GM23338 (cell line): ENCODE measurements around the gene CNTN5. TPM values are rescaled to one million over a fixed set of nuclear protein-coding genes. Genes with fewer than 3 reads are reported as not detected.

Experiments
- ATAC-seq: fragments of 200-7000 bp; cut with Tn5 transposase; 3 replicates; pipeline ENCODE4 v1.9.1; 2020
- DNase-seq: peaks from one replicate; pipeline ENCODE4 v3.0.0-alpha.2; 2015; ENCODE audit warnings: low spot score
- H2AFZ ChIP-seq: fragments of 200-600 bp; sonication (generic); 2 replicates; pipeline ENCODE4 v1.8.0; 2016; ENCODE audit warnings: antibody characterized with exemption, mild to moderate bottlenecking, moderate library complexity
- H3F3A ChIP-seq: fragments of 200-600 bp; sonication (generic); replicated peaks from 2 replicates; pipeline ENCODE4 v1.8.0; 2017; ENCODE audit warnings: antibody characterized with exemption, mixed run types, low read depth
- H3K27ac ChIP-seq: fragments of 200-600 bp; sonication (generic); 2 replicates; pipeline ENCODE4 v1.6.1; 2016; ENCODE audit warnings: low read depth
- H3K27me3 ChIP-seq: fragments of 200-600 bp; sonication (generic); 2 replicates; pipeline ENCODE4 v1.8.0; 2016; ENCODE audit warnings: mild to moderate bottlenecking, mixed run types, moderate library complexity; ENCODE audit not compliant: insufficient read depth
- H3K36me3 ChIP-seq: fragments of 200-600 bp; sonication (generic); 2 replicates; pipeline ENCODE4 v1.8.0; 2016; ENCODE audit warnings: mild to moderate bottlenecking; ENCODE audit not compliant: insufficient read depth
- H3K4me1 ChIP-seq: fragments of 200-600 bp; sonication (generic); 2 replicates; pipeline ENCODE4 v1.8.0; 2016; ENCODE audit warnings: mild to moderate bottlenecking, moderate library complexity; ENCODE audit not compliant: insufficient read depth
- H3K4me2 ChIP-seq: fragments of 200-600 bp; sonication (generic); 2 replicates; pipeline ENCODE4 v1.7.1; 2017; ENCODE audit warnings: mixed run types
- H3K4me3 ChIP-seq: fragments of 200-600 bp; sonication (generic); 2 replicates; pipeline ENCODE4 v1.6.1; 2016; ENCODE audit warnings: mixed run types
- H3K79me2 ChIP-seq: fragments of 200-600 bp; sonication (generic); replicated peaks from 2 replicates; pipeline ENCODE4 v1.8.0; 2017; ENCODE audit warnings: mild to moderate bottlenecking; ENCODE audit not compliant: insufficient read depth
- H3K9me2 ChIP-seq: fragments of 200-600 bp; sonication (generic); 2 replicates; pipeline ENCODE4 v1.8.0; 2017; ENCODE audit not compliant: insufficient read depth
- H4K20me1 ChIP-seq: fragments of 200-600 bp; sonication (generic); replicated peaks from 2 replicates; pipeline ENCODE4 v1.8.0; 2017; ENCODE audit warnings: mild to moderate bottlenecking; ENCODE audit not compliant: insufficient read depth
- H3K27ac Mint-ChIP-seq: 2 replicates; pipeline ENCODE4 v1.8.0; 2020; ENCODE audit warnings: inconsistent platforms, mild to moderate bottlenecking, moderate library complexity, mixed read lengths
- H3K27me3 Mint-ChIP-seq: 3 replicates; pipeline ENCODE4 v1.8.0; 2022; ENCODE audit warnings: low read depth, mild to moderate bottlenecking, moderate library complexity, mixed read lengths, inconsistent platforms; ENCODE audit not compliant: insufficient read depth, poor library complexity
- H3K36me3 Mint-ChIP-seq: 3 replicates; pipeline ENCODE4 v1.8.0; 2021; ENCODE audit warnings: low read depth, mild to moderate bottlenecking, inconsistent platforms, moderate library complexity, mixed read lengths
- H3K4me1 Mint-ChIP-seq: 3 replicates; pipeline ENCODE4 v1.8.0; 2020; ENCODE audit warnings: mild to moderate bottlenecking, inconsistent platforms, mixed read lengths
- H3K4me3 Mint-ChIP-seq: 3 replicates; pipeline ENCODE4 v1.8.0; 2021; ENCODE audit warnings: moderate library complexity, mild to moderate bottlenecking, inconsistent platforms, mixed read lengths
- H3K9me3 Mint-ChIP-seq: 3 replicates; pipeline ENCODE4 v1.8.0; 2020; ENCODE audit warnings: moderate library complexity, mild to moderate bottlenecking, inconsistent platforms, mixed read lengths
- CREB1 ChIP-seq: fragments of 250-450 bp; sonication (Bioruptor Pico); IDR thresholded peaks from 2 replicates; pipeline ENCODE4 v1.5.0; 2020; ENCODE audit warnings: low read depth, mild to moderate bottlenecking, moderate library complexity
- CTCF ChIP-seq, 2 experiments: fragments of 200-600 bp in 1 of 2; sonication (generic) in 1 of 2; conservative IDR thresholded peaks; 2 replicates each; pipeline versions ENCODE4 v1.5.1 to v1.6.1; 2016 to 2017; ENCODE audit warnings: antibody characterized with exemption in 2 of 2, low read depth in 2 of 2, mild to moderate bottlenecking in 2 of 2, moderate library complexity in 1 of 2
- ETS1 ChIP-seq: IDR thresholded peaks from 2 replicates; pipeline ENCODE4 v1.6.1; 2016; ENCODE audit warnings: antibody characterized with exemption
- EZH2phosphoT487 ChIP-seq: fragments of 200-600 bp; sonication (generic); IDR thresholded peaks from one replicate; pipeline ENCODE4 v1.8.1; 2018; ENCODE audit warnings: antibody characterized with exemption; ENCODE audit not compliant: unreplicated experiment
- JUNB ChIP-seq: IDR thresholded peaks from one replicate; pipeline ENCODE4 v1.6.1; 2016; ENCODE audit warnings: antibody characterized with exemption; ENCODE audit not compliant: unreplicated experiment
- POLR2AphosphoS5 ChIP-seq: IDR thresholded peaks from 2 replicates; pipeline ENCODE4 v1.6.1; 2016; ENCODE audit warnings: antibody characterized with exemption, low read depth
- STAT1 ChIP-seq: IDR thresholded peaks from one replicate; pipeline ENCODE4 v1.6.1; 2016; ENCODE audit warnings: antibody characterized with exemption; ENCODE audit not compliant: unreplicated experiment
- ZNF331 ChIP-seq: fragments of 250-450 bp; sonication (Bioruptor Pico); IDR thresholded peaks from 2 replicates; pipeline ENCODE4 v1.5.0; 2020; ENCODE audit warnings: low read depth, mild to moderate bottlenecking, moderate library complexity
- ZNF462 ChIP-seq: fragments of 250-450 bp; sonication (Bioruptor Pico); IDR thresholded peaks from 2 replicates; pipeline ENCODE4 v1.5.0; 2020; ENCODE audit warnings: mild to moderate bottlenecking, moderate library complexity
- polyA plus RNA-seq: library from polyadenylated mRNA; unstranded; fragments of >200 nt; fragmentation: Nextera tagmentation; extraction: Ambion mirVana; gene quantifications from 2 replicates; pipeline ENCODE4 v1.2.1, GENCODE V29; 2016
- total RNA-seq: library from RNA; depleted of rRNA; stranded (reverse); fragments of >200 nt; shearing (Covaris generic); gene quantifications from 2 replicates; pipeline ENCODE4 v1.2.3, GENCODE V29; 2014

Gene CNTN5
- total and polyA plus RNA-seq, 2 experiments from 2014 or later: not detected

- no peak for TF ChIP-seq ZNF462 (CRISPR knock-in tag)
- TF ChIP-seq EZH2phosphoT487: no peak
- TF ChIP-seq JUNB: no peak
- TF ChIP-seq CREB1: no peak
These were observed 989.0 kb downstream of the CNTN5 start (continued) for GRCh38 chr11:100009728-100010127.

- H3K79me2 ChIP-seq: no peaks in the 10 kb centered on the region
- TF ChIP-seq ETS1 (no peak), JUNB (no peak), CTCF (conservative IDR thresholded peaks at IDR 0.05; ENCODE audit: low read depth in 2 of 2) (peak; percentile 49 to 61), ZNF331 (CRISPR knock-in tag) (no peak), STAT1 (no peak), POLR2AphosphoS5 (no peak)
These were observed 989.6 kb downstream of the CNTN5 start for GRCh38 chr11:100010393-100010792.

More at GRCh38 chr11:100010393-100010792, 989.6 kb downstream of the CNTN5 start:
- Histone ChIP-seq H3K4me3 (no peak overlapping the region), H3K36me3 (no peaks in the 10 kb centered on the region), H2AFZ (peak overlapping the region; percentile 14), H3K27ac (no peak overlapping the region), H4K20me1 (no peaks in the 10 kb centered on the region), H3K9me2 (no peaks in the 10 kb centered on the region), H3K27me3 (no peaks in the 10 kb centered on the region), H3K4me2 (no peak overlapping the region), H3F3A (no peaks in the 10 kb centered on the region), H3K4me1 (no peaks in the 10 kb centered on the region)
- H3K27ac Mint-ChIP-seq: no peak overlapping the region
- H3K4me3 Mint-ChIP-seq: no peak overlapping the region
- no peaks in the 10 kb centered on the region for H3K9me3 Mint-ChIP-seq
- H3K27me3 Mint-ChIP-seq: peaks cover 2% of the 10 kb centered on the region
- no peaks in the 10 kb centered on the region for H3K36me3 Mint-ChIP-seq
- no peaks in the 10 kb centered on the region; the same call in 2 of the 3 replicates for H3K4me1 Mint-ChIP-seq
- 0 out of 3 replicates have a peak, but pooled peaks have one; percentile 27 for ATAC-seq
- DNase-seq: peak; percentile 59
